GM10266 (cell line): ENCODE results near the gene EIF5B.
A peak's percentile ranks its signal among the peaks of the same experiment; 100 is the strongest.

Experiments used
- DNase-seq: peaks from one replicate; pipeline ENCODE4 v3.0.0; 2012; ENCODE audit errors: extremely low spot score
- CTCF ChIP-seq: IDR thresholded peaks from 2 replicates; pipeline ENCODE4 v1.5.1; 2012; ENCODE audit warnings: mild to moderate bottlenecking, low read depth; ENCODE audit not compliant: control insufficient read depth, insufficient read depth; ENCODE audit errors: missing control alignments

Gene EIF5B

GRCh38 chr2:99417396-99417795 lies 80.2 kb downstream of the EIF5B start:
- no peak for DNase-seq
- no peak for TF ChIP-seq CTCF

GRCh38 chr2:99420031-99420430 lies 82.8 kb downstream of the EIF5B start:
- no peak for DNase-seq
- no peak for TF ChIP-seq CTCF

GRCh38 chr2:99420751-99421299 lies 83.6 kb downstream of the EIF5B start:
- no peak for TF ChIP-seq CTCF
- no peak for DNase-seq

- DNase-seq, result no peak
- TF ChIP-seq CTCF, result no peak
These were observed 84.3 kb downstream of the EIF5B start for GRCh38 chr2:99421469-99421868.

GRCh38 chr2:99422599-99422998 lies 85.4 kb downstream of the EIF5B start:
- DNase-seq, result peak; percentile 7
- no peak for TF ChIP-seq CTCF

- no peak for DNase-seq
- TF ChIP-seq CTCF, result no peak
These were observed 87.2 kb downstream of the EIF5B start for GRCh38 chr2:99424371-99424770.

GRCh38 chr2:99425022-99425421 lies 87.8 kb downstream of the EIF5B start:
- no peak for DNase-seq
- no peak for TF ChIP-seq CTCF
